BE2C (cell line): ENCODE measurements around the gene COLGALT1.
"Not testable (repeated sequence)": the region's sequence is repeated elsewhere in the genome, so short reads cannot be mapped to it uniquely, and the experiment has no call there.

Experiments
- DNase-seq: peaks from one replicate; pipeline ENCODE4 v3.0.0-alpha.2; 2020
- H3K27me3 ChIP-seq: fragments of 250-450 bp; sonication (Bioruptor Pico); 2 replicates; pipeline ENCODE4 v1.5.1; 2020; ENCODE audit warnings: mild to moderate bottlenecking
- H3K36me3 ChIP-seq: fragments of 250-450 bp; sonication (Bioruptor Pico); 2 replicates; pipeline ENCODE4 v1.5.1; 2020; ENCODE audit warnings: mild to moderate bottlenecking
- H3K4me1 ChIP-seq: fragments of 250-450 bp; sonication (Bioruptor Pico); 2 replicates; pipeline ENCODE4 v1.5.1; 2020
- H3K4me3 ChIP-seq: 2 replicates; pipeline ENCODE4 v1.5.1; 2011; ENCODE audit warnings: low read depth, low read length
- H3K9me3 ChIP-seq: fragments of 250-450 bp; sonication (Bioruptor Pico); 2 replicates; pipeline ENCODE4 v1.5.1; 2020
- CTCF ChIP-seq: IDR thresholded peaks from 2 replicates; pipeline ENCODE4 v1.5.1; 2012; ENCODE audit warnings: mild to moderate bottlenecking, low read depth, low read length

Gene COLGALT1

GRCh38 chr19:17562097-17562496 is 6.6 kb downstream of the COLGALT1 start:
- no peak for DNase-seq
- no peak for TF ChIP-seq CTCF
- Histone ChIP-seq H3K4me1 (no peaks in the 10 kb centered on the region), H3K4me3 (no peak overlapping the region), H3K9me3 (no peaks in the 10 kb centered on the region), H3K36me3 (peaks cover 33% of the 10 kb centered on the region), H3K27me3 (no peaks in the 10 kb centered on the region)

GRCh38 chr19:17562561-17562960 is 7.1 kb downstream of the COLGALT1 start:
- no peak for DNase-seq
- Histone ChIP-seq H3K4me1 (no peaks in the 10 kb centered on the region), H3K36me3 (peaks cover 38% of the 10 kb centered on the region), H3K9me3 (no peaks in the 10 kb centered on the region), H3K27me3 (no peaks in the 10 kb centered on the region), H3K4me3 (no peak overlapping the region)
- TF ChIP-seq CTCF: no peak

GRCh38 chr19:17564781-17565180 is 9.3 kb downstream of the COLGALT1 start:
- DNase-seq: no peak
- Histone ChIP-seq H3K36me3 (peaks cover 48% of the 10 kb centered on the region), H3K4me3 (no peak overlapping the region), H3K27me3 (no peaks in the 10 kb centered on the region), H3K9me3 (no peaks in the 10 kb centered on the region), H3K4me1 (no peaks in the 10 kb centered on the region)
- no peak for TF ChIP-seq CTCF

GRCh38 chr19:17565611-17566010 is 10.2 kb downstream of the COLGALT1 start:
- Histone ChIP-seq H3K27me3 (no peaks in the 10 kb centered on the region), H3K4me3 (no peak overlapping the region), H3K36me3 (peaks cover 47% of the 10 kb centered on the region), H3K4me1 (no peaks in the 10 kb centered on the region), H3K9me3 (no peaks in the 10 kb centered on the region)
- TF ChIP-seq CTCF: no peak
- no peak for DNase-seq

- Histone ChIP-seq H3K36me3 (peaks cover 51% of the 10 kb centered on the region), H3K27me3 (no peaks in the 10 kb centered on the region), H3K4me1 (no peaks in the 10 kb centered on the region), H3K4me3 (no peak overlapping the region), H3K9me3 (no peaks in the 10 kb centered on the region)
- DNase-seq: no peak
- TF ChIP-seq CTCF: no peak
Measured at GRCh38 chr19:17567940-17568339, 12.5 kb downstream of the COLGALT1 start.

GRCh38 chr19:17570291-17570690 is 14.8 kb downstream of the COLGALT1 start:
- H3K4me3 ChIP-seq, H3K4me1 ChIP-seq, DNase-seq, H3K27me3 ChIP-seq, H3K9me3 ChIP-seq: not testable (repeated sequence)
- peaks cover 45% of the 10 kb centered on the region for H3K36me3 ChIP-seq

GRCh38 chr19:17570791-17571190 is 15.3 kb downstream of the COLGALT1 start:
- H3K4me3 ChIP-seq: no peak overlapping the region
- DNase-seq: no peak
- H3K9me3 ChIP-seq: no peaks in the 10 kb centered on the region
- no peaks in the 10 kb centered on the region for H3K4me1 ChIP-seq
- no peaks in the 10 kb centered on the region for H3K27me3 ChIP-seq
- H3K36me3 ChIP-seq: peaks cover 42% of the 10 kb centered on the region
- TF ChIP-seq CTCF: no peak
